ENCODE data around the gene FAM151B. TPM values are rescaled to one million over a fixed set of nuclear protein-coding genes. Genes with fewer than 3 reads are reported as not detected.

FAM151B gene
- total and polyA plus RNA-seq, 10 donors, result 0.35 to 6.6 (median 3.4) TPM

DNA sequence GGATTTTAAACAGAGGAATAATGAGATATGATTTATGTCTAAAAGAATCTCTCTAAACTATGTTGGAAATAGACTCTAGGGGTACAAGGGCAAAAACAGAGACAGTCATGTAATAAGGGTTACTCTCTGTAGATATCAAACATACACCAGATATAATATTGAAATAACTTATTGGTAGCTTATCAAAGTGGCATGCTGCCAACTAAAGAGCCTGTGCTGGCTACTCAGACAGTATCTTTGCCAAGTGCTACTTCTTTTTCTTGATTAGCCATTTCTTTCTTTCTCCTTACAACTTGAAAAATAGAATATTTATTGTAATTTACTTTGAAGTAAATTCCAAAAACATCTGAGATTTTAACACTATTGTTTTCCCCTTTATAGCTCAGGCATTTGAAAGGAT, 45.2 kb upstream of the FAM151B start:
- intact Hi-C loops (cut with DNase I; ENCODE audit: low total_unique reads), result no loop called here
- Histone ChIP-seq H3K27me3 (replicated peaks in 1 of 7) (no peaks in the 10 kb centered on the region), H3K36me3 (peaks cover 0 to 92% (median 39%) of the 10 kb centered on the region in 6 donors), H3K9me3 (no peaks in the 10 kb centered on the region), H3K27ac (no peak overlapping the region), H3K4me1 (peaks cover 0 to 3% (median 0%) of the 10 kb centered on the region in 6 donors), H3K4me3 (no peak overlapping the region)
- no peak for TF ChIP-seq CTCF (IDR thresholded peaks at IDR 0.05 in 8 of 11, conservative IDR thresholded peaks at IDR 0.05 in 3 of 11)
- TF ChIP-seq POLR2AphosphoS5 (IDR thresholded peaks at IDR 0.05), result no peak
- no peak for TF ChIP-seq POLR2A (IDR thresholded peaks at IDR 0.05)
- DNase-seq, result no peak

GRCh38 chr5:80453366-80453765, 34.5 kb upstream of the FAM151B start:
- Histone ChIP-seq H3K27ac (no peak overlapping the region), H3K4me3 (no peak overlapping the region), H3K9me3 (no peaks in the 10 kb centered on the region), H3K27me3 (replicated peaks in 1 of 7) (no peaks in the 10 kb centered on the region), H3K4me1 (no peaks in the 10 kb centered on the region), H3K36me3 (peaks cover 0 to 100% (median 58%) of the 10 kb centered on the region in 6 donors)
- intact Hi-C loops (cut with DNase I; ENCODE audit: low total_unique reads), result no loop called here
- WGBS, 5 donors, result 69 to 89% (median 79%) methylated on average over 2 of the region's 2 CpGs
- TF ChIP-seq POLR2AphosphoS5 (IDR thresholded peaks at IDR 0.05) (no peak), POLR2A (IDR thresholded peaks at IDR 0.05) (no peak), CTCF (IDR thresholded peaks at IDR 0.05 in 8 of 11, conservative IDR thresholded peaks at IDR 0.05 in 3 of 11) (no peak)
- no peak for DNase-seq

- 90 to 97% (median 94%) methylated on average over 4 of the region's 4 CpGs for WGBS, 5 donors
- H3K27ac ChIP-seq, result no peak overlapping the region
- intact Hi-C loops (cut with DNase I; ENCODE audit: low total_unique reads), result no loop called here
- peaks cover 0 to 15% (median 2%) of the 10 kb centered on the region in 6 donors for H3K4me1 ChIP-seq
- no peaks in the 10 kb centered on the region for H3K27me3 ChIP-seq (replicated peaks in 1 of 7)
- H3K36me3 ChIP-seq, result peaks cover 0 to 100% (median 65%) of the 10 kb centered on the region in 6 donors
- DNase-seq, result no peak
- H3K9me3 ChIP-seq, result peaks cover 0 to 45% (median 36%) of the 10 kb centered on the region in 8 donors
- TF ChIP-seq POLR2AphosphoS5 (IDR thresholded peaks at IDR 0.05) (no peak), POLR2A (IDR thresholded peaks at IDR 0.05) (no peak), CTCF (IDR thresholded peaks at IDR 0.05 in 8 of 11, conservative IDR thresholded peaks at IDR 0.05 in 3 of 11) (no peak)
- H3K4me3 ChIP-seq, result no peak overlapping the region
Measured at GRCh38 chr5:80463269-80463668, 24.6 kb upstream of the FAM151B start.

DNA sequence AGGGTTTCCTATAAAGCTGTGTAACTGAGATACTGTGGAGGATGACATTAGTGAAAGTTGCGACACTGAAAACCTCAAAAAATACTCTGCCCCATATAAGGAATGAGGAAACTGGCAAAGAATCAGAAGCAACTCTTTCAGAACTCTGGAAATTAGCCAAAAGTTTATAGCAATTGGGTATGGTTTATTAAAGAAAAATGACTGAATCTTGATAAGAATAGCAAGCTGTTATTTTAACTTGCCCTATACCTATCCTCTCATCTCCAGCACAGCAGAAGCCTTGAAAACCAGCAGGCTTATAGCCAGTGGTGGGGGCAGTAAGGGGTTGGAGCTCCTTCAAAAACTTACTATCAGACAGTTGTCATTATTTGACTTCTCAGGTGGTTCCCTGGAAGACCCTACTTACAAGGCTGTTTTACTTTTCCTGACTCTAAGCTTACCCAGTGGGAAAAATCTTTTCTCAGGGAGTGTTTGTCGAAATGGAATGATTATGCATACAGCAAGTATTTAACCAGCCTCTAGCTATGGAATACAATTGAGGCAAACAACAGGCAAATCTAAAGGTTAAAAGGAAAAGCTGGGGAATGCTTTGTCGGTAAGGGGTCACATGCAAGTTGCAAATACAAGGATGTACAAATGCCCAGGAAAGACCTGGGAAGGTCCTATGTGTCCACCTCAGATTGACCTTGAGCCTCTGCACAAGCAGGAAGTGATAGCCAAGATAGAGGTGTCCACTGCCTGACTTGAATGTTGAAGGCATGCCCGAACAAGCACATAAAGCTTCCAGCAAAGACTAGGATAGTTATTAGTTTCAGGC, 21.0 kb upstream of the FAM151B start:
- intact Hi-C loops (cut with DNase I; ENCODE audit: low total_unique reads), result no loop called here
- no peak for TF ChIP-seq POLR2AphosphoS5 (IDR thresholded peaks at IDR 0.05)
- no peak for TF ChIP-seq POLR2A (IDR thresholded peaks at IDR 0.05)
- no peak for TF ChIP-seq CTCF (IDR thresholded peaks at IDR 0.05 in 8 of 11, conservative IDR thresholded peaks at IDR 0.05 in 3 of 11)
- Histone ChIP-seq H3K36me3 (peaks cover 0 to 95% (median 49%) of the 10 kb centered on the region in 6 donors), H3K9me3 (peaks cover 0 to 66% (median 50%) of the 10 kb centered on the region in 8 donors), H3K4me1 (peaks cover 0 to 15% (median 2%) of the 10 kb centered on the region in 6 donors), H3K27ac (peak overlapping the region in 3 of 8 donors; percentile 13 to 39 (median 20)), H3K27me3 (replicated peaks in 1 of 7) (no peaks in the 10 kb centered on the region), H3K4me3 (no peak overlapping the region)
- no peak for DNase-seq
- WGBS, 5 donors, result 60 to 76% (median 64%) methylated on average over 4 of the region's 4 CpGs
